Posterior cingulate gyrus (tissue), 11 donors: ENCODE results near the gene C1orf232.

Experiments used
- DNase-seq, 10 donors: peaks; one replicate each; pipeline versions ENCODE4 v3.0.0 to v3.0.0-alpha.2; 2020 to 2021; ENCODE audit warnings: mixed read lengths in 3 of 10
- intact Hi-C: fragments of 100-400 bp; cut with DNase I; formaldehyde crosslinking; loops from one replicate; pipeline ENCODE4 v1.15.1; 2023

Gene C1orf232

DNA sequence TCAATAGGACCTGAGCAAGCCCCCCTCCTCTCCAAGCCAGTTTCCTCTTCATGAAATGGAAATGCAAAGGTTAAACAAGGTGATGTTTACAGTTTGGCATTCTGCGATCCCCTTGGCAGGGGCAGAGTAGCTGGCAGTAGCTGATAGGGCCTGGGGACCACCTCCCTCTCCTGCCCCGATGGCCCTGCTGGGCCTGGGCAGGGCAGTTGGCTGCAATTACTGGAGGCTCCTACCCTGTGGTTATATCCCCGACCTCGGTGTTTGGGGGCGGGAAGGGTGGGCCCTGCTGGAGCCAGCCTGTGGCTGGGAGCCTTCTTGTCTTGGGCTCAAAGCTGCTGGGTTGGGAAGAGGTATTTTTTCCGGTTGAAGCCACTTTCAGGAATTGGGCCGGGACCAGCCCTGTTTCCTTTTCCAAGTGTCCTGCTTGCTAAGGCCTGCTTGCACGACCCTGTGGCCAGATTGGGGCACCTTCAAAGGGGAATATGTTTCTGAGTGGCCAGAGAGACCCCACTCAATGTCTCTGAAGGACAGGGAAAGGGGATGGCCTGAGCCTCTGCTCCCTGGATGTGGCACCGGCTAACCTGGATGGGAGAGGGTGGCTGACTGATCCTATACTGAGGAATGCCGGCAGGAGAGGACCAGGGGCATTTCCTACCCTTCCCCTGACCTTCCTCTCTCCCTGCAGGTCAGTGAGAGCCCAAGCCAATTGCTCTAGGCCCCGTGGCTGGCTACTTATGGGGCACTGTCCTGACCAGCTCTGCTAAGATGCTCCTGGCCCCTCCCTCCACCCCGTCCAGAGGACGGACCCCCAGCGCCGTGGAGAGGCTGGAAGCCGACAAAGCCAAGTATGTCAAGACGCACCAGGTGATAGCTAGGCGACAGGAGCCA, 8.0 kb downstream of the C1orf232 start:
- intact Hi-C loops, result loop anchor here (5.0 kb wide), 1 partner anchor 123 kb away; no protein-coding TSS in a partner anchor
- peak in 2 of 10 donors; percentile 23 to 68 for DNase-seq

DNA sequence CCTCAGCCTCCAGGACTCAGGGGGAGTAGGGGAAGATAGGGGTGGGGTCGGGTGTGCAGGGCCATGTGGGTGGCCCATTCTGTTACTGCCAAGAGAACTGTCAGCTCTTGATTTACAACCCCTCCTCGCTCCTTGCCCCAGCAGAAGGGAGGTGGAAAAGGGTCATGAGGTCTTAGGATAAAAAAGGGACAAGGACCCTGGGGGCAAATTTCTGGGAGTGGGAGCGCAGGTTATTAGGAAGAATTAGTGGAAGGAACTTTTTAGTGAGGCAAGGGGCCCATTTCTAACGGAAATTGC, 9.1 kb downstream of the C1orf232 start:
- intact Hi-C loops, result loop anchor here (5.0 kb wide), 1 partner anchor 122 kb away; no protein-coding TSS in a partner anchor
- peak in 2 of 10 donors; percentile 5 to 24 for DNase-seq

- intact Hi-C loops, result no loop called here
- peak in 2 of 10 donors; percentile 4 to 72 for DNase-seq
Measured at GRCh38 chr1:26158908-26159742, 9.6 kb downstream of the C1orf232 start, which contains the start of gene FAM110D. TSS of gene FAM110D (plus strand) at chr1:26159079. CDS start at chr1:26161292, 2,213 bp downstream.

- peak in 3 of 10 donors; percentile 7 to 57 (median 29) for DNase-seq
- intact Hi-C loops, result no loop called here
Measured at GRCh38 chr1:26158271-26158907, 10.4 kb downstream of the C1orf232 start.

DNA sequence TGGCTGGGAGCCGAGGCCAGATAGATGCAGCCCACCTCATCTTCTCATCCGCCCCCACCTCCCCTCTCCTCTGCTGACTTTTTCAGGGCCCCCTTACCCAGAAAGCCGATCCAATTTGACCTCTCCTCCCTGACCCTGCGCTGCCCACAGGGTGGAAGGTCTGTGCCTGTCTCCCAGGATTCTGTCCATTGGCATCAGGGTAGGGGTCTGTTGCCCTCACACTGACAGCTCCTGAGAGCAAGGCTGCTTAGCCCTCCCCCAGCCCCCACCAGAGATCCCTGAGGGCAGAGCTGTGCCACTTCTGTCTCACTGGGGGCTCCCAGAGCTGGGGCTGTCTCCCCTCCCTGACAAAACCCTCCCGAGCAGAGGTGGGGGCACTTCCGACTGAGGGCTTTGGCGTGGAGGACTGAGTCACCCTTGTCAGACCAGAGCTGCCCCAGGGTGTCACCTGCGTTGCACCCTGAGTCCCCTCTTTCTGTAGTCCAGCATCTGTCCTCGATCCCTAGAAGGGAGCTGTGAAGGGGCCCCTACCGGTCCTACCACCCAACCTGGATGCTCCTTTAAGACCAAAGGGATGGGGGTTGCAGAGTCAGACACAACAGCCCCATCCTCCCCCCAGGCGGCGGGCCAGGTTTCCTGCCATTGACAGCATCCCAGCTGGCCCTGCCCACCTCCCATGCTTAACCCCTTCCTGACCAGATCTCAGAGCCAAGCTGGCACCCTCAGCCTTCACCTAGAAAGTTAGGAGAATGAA, 12.3 kb downstream of the C1orf232 start:
- no peak for DNase-seq

GRCh38 chr1:26155370-26156284, 13.1 kb downstream of the C1orf232 start:
- intact Hi-C loops, result no loop called here

More for the DNA sequence above, 12.3 kb downstream of the C1orf232 start:
- intact Hi-C loops, result no loop called here

GRCh38 chr1:26154750-26155149, 14.0 kb downstream of the C1orf232 start:
- intact Hi-C loops, result no loop called here
- no peak for DNase-seq

More at GRCh38 chr1:26155370-26156284, 13.1 kb downstream of the C1orf232 start:
- no peak for DNase-seq

GRCh38 chr1:26153966-26154532, 14.7 kb downstream of the C1orf232 start:
- intact Hi-C loops, result no loop called here

GRCh38 chr1:26148887-26149286, 19.9 kb downstream of the C1orf232 start:
- intact Hi-C loops, result no loop called here
- DNase-seq, result no peak

More at GRCh38 chr1:26153966-26154532, 14.7 kb downstream of the C1orf232 start:
- no peak for DNase-seq

GRCh38 chr1:26145960-26146294, 22.8 kb downstream of the C1orf232 start:
- no peak for DNase-seq
- intact Hi-C loops, result loop anchor here (1.0 kb wide), 2 partner anchors 41 to 110 kb away; no protein-coding TSS in a partner anchor

- DNase-seq, result peak; percentile 52 to 96 (median 82)
- intact Hi-C loops, result loop anchor here (1.0 kb wide), 2 partner anchors 40 to 109 kb away; no protein-coding TSS in a partner anchor
Measured at GRCh38 chr1:26145041-26145959, 23.5 kb downstream of the C1orf232 start.

DNA sequence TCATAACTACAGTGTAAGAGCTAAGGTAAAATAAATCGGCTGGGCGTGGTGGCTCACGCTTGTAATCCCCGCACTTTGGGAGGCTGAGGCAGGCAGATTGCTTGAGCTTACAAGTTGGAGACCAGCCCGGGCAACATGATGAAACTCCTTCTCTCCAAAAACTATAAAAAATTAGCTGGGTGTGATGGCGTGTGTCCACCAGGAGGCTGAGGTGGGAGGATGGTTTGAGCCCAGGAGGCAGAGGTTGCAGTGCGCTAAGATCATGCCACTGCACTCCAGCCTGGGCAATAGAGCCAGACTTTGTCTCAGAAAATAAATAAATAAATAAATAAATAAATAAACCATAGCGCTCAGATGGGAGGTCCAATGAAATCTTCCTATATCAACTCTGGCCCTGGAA, 26.6 kb downstream of the C1orf232 start:
- DNase-seq, result no peak
- intact Hi-C loops, result no loop called here

DNA sequence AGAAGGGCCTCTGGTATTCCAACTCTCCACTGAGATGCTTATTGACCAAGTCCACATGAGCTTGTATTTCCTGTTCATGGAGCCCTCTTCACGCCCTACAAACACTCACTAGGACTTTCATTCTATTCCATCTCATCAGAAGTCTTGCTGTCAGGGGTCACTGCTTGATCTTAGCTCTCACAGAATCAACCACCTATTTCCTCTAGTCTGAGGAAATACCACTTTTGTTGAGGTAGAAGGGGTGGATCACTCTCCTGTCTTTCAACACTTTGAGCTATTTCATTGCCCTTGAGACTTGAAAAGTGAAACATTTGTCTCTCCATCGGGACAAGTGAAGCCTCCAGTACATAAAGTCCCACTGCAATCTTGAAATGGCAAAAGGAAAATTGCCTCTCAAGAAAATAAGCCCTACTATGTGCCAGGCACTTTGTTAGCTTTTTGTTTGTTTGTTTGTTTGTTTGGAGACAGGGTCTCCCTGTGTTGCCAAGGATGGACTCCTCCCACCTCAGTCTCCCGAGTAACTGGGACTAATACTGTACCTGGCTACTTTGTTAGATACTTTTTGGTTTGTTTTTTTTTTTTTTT, 29.7 kb downstream of the C1orf232 start:
- intact Hi-C loops, result no loop called here
- no peak for DNase-seq

DNA sequence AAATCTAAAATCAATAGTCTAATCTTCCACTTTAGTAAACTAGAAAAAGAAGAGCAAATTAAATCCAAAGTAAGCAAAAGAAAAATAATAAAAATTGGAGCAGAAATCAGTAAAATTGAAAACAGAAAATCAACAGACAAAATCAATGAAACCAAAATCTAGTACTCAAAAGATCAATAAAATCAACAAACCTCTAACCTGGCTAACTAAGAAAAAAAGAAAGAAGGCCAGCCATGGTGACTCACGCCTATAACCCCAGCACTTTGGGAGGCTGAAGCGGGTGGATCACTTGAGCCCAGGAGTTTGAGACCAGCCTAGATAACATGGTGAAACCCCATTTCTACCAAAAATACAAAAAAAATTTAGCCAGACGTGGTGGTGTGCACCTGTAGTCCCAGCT, 34.3 kb downstream of the C1orf232 start:
- intact Hi-C loops, result no loop called here
- no peak for DNase-seq

- DNase-seq, result no peak
- intact Hi-C loops, result no loop called here
Measured at GRCh38 chr1:26132834-26133167, 36.0 kb downstream of the C1orf232 start.

GRCh38 chr1:26132128-26132833, 36.5 kb downstream of the C1orf232 start:
- DNase-seq, result no peak
- intact Hi-C loops, result no loop called here

DNA sequence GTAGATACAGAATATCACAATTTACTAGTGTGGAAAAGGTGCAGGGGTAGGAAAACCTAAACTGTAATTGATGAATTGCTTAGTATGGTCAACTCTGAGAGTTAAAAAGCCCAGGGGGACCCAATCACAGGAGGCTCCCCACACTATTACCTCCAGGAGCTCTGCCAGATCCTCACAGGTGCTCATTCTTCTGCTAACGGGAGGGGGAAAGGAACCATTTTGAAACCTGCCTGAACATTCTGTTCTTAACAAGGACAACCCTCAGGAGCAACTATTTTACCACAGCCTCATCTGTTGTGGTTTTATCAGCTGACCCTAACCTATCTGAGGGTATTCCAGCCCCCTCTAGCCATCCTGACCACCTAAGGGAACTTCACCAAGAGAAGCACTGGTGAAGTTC, 38.1 kb downstream of the C1orf232 start:
- DNase-seq, result no peak
- intact Hi-C loops, result no loop called here
